ENCODE data around the gene TSPAN9. TPM values are rescaled to one million over a fixed set of nuclear protein-coding genes. Genes with fewer than 3 reads are reported as not detected.

TSPAN9 gene
- total RNA-seq, 1 donor from 2014 or later = 8.4 TPM

DNA sequence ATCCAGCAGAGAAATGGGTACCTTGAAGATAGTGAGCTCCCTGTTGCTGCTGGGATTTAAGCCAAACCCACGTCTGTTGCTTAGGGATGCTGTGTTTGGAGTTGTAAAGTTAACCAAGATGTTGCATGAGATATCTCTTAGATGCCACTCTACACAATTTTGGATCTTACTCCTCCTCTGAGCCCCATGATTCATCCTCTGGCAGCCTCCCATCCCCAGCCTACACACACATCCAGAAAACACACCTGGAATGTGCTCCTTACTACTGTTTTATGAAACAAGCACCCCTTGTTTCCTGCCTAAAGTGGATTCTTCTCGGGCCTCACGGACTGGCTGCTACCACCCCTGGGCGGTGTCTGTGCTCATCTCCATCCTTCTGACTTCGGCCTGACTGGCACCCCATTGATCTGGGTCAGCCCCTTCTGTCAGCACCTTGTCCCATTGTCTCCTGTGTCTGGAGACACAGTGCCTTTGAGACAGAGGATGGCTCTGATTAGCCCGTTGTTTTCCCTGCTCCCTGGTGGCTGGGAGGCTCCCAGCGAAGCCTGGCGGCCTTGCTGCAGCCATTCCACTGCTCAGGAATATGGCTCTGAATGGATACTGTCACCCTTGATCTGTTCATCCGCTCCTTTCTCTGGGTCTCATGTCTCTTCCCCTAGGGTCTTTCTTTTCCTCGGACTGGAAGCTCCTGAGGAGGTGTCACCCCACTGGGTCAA, 24.3 kb downstream of the TSPAN9 start:
- DNase-seq = no peak

DNA sequence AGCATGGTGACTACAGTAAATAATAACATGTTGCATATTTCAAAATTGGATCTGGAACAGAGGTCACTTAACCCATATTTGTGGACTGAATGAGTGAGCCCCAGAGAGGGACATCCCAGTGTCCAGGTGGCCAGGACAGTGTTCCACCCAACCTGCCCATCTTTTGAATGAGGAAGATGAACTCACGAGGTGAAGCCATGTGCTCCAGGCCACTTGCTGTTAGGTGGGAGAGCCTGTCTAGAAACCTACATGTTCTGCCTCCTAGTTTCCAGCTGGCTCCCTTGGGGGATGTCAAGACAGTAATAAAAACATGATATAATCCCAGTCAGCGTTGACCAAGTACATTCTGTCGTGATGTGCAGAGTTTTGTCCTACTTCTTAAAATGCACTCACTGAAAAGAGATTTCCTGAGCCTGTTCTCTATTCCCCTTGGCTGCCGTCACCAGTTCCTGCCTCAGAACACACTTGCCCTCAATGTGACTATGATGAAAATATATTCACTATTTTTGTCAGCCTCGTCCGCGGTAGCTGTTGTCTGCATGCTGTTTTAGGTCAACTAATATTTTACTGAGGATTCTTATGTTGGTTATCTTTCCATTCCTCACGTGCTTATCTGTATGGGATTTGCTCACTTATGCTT, 25.7 kb downstream of the TSPAN9 start:
- DNase-seq = no peak

DNA sequence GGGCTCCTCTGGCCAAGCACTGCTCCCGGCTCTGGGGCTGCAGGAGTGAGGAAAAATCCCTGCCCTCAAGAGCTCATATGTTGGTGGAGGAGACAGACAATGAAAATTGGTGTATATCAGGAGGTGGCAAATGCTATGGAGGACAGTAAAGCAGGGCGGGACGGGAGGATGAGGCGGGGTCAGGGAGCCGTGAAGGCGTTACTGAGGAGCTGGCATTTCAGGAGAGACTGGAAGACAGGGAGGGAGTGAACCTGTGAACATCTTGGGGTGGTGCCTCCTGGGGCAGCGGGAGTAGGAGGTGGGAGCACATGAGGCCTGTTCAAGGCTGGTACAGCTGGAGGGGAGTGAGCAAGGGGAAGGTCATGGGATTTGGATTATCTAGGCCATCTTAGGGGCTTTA, 26.6 kb downstream of the TSPAN9 start:
- DNase-seq = no peak

DNA sequence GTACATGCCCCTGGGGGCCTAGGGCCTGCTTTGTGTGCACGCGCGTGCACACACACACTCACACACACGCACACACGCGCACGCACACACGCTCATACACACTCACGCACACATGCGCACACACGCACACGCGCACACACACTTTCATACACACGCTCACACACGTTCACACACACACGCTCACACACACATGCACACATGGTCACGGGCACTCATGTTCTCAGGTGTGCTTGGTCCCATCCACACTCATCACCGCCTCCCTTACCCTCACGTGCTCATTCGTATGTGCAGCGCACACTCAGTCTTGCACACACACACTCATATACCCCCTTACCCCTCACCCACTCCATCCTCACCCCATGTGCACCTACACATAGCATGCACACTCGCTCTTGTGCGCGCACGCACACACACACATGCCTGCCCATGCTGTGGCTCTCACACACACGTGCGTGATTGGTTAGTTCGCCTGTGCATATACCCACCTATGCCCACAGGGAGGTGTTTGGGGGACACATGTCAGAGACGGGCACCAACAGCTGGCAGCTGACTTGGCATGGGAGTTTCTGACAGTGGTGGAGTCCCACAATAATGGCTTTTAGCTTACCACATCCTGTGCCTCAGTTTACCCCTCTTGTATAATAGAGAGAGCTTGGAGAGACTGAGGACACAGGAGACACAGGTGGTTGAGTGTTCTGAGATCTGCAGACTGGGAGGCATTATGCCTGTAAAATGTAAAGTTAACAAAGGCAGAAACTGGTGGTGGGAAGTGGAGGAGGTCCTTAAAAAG, 28.7 kb downstream of the TSPAN9 start:
- no peak for DNase-seq

DNA sequence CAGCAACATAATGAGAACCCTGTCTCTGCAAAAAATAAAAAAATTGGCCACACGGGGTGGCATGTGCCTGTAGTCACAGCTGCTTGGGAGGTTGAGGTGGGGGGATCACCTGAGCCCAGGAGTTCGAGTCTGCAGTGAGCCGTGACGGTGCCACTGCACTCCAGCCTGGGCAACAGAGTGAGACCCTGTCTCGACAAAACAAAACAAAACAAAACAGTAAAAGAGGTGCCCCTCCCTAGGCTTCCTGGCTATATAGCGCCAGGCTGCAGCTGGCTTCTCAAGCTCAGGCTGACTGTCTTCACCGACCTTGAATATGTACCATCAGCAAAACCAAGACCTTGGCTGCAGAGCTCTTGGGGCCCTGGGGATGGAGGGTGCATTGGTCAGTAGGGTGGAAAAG, 29.4 kb downstream of the TSPAN9 start:
- DNase-seq = no peak

DNA sequence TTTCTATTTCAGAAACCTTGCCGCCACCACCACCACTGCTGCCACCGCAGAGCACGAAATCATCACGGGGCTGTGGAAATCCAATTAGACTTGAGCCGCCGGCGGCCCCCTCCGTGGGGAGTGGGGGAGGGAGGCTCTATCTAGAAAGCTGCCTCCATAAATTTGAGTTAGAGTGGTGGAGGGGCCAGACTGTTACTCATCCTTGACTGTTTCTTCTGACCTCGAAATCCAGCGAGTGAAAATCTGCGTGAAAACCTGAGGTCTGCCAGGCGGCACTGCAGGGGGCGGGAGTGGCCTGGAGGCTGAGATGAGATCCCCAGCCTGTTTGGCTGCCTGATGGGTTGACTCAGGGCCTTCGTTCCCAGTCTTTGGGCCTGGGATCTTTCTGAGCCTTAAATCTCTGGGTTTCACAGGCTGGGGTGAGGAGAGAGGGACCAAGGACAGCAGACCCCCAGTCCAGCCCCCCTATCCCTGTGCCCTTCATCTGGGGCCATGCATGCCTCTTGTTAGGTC, 29.9 kb downstream of the TSPAN9 start:
- no peak for DNase-seq

DNA sequence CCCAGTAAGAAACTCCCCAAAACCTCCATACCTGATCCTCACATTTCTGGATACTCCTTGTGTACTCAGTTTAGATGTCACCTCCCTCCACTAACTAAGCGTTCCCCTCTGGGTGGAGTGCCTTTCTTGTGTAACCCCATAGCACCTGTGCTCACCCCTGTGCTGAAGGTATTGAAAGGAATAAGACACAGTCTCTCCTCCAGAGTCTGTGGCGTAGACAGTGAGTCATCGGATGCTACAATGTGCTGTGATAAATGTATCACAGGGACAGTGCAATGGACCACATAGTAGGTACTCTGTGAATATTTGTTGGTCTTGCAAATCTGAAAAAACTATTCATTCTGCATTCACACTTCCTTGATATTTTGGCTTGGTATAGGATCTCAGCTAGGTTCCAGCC, 30.8 kb downstream of the TSPAN9 start:
- DNase-seq = no peak

DNA sequence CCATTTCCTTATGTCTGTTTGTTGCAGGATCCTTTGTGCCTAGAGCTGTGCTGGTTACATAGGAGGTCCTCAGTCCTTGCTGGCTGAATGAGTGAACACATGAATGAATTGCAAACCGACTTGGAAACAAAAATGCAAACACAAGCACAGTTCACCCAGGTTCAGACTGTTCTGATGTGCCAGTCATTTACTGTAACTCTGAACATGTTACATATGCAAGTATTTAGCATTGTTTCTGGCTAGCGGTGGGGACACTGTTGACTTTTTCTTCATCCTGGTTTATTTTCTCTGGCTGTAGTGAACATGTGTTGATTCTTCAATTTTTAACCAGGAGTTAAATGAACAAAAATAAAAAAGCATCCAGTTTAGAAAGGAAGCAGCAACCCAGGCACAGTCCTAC, 33.4 kb downstream of the TSPAN9 start:
- no peak for DNase-seq

DNA sequence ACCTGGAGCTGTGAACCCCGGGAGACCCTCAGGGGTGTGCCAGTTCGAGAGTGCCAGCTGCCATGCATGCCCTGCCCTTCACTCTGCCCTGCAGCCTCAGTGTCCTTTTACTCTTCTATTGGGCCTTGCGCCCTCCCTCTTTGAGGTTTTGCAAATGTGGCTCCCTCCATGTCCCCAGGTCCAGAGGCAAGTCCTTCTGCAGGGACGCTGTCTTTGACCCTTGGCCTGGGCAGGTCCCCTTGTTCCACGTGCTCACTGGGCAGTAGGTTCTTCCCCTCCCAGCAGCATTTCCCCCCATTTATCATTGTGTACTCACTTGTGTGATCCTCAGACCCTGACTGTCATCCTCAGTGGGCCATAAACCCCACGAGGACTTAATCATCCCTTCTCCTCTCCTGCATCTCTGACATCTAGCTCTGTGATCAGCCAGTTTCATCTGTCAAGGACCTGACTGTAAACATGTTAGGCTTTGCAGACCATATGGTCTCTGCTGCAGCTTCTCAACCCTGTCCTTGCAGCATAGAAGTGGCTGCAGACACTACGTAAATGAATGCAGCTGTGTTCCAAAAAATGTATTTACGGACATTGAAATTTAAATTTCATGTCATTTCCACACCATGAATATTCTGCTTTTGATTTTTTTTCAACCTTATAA, 36.6 kb downstream of the TSPAN9 start:
- no peak for DNase-seq

DNA sequence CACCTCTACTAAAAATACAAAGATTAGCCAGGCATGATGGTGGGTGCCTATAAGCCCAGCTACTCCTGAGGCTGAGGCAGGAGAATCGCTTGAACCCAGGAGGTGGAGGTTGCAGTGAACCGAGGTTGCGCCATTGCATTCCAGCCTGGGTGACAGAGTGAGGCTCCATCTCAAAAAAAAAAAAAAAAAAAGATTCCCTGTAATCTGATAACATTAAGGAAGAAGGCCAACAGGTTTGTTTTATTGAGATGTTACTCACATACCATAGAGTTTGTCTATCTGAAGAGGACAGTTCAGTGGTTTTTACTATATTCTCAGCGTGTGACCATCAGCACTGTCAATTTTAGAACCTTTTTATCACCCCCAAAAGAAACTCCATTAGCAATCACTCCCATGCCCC, 37.5 kb downstream of the TSPAN9 start:
- DNase-seq = no peak

DNA sequence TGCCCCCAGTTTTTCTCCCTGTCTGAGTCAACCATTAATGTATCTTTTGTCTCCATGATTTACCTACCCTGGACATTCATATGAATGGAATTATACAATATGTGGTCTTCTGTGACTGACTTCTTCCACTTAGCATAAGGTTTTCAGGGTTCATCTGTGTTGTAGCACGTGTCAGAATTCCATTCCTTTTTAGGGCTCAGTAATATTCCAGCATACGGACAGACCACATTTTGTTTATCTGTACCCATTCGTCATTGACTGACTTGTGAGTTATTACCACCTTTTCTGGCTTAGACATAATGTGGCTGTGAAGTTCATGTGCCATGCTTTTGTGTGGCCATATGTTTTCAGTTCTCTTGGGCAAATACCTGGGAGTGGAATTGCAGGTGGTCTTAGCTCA, 37.9 kb downstream of the TSPAN9 start:
- DNase-seq = no peak

DNA sequence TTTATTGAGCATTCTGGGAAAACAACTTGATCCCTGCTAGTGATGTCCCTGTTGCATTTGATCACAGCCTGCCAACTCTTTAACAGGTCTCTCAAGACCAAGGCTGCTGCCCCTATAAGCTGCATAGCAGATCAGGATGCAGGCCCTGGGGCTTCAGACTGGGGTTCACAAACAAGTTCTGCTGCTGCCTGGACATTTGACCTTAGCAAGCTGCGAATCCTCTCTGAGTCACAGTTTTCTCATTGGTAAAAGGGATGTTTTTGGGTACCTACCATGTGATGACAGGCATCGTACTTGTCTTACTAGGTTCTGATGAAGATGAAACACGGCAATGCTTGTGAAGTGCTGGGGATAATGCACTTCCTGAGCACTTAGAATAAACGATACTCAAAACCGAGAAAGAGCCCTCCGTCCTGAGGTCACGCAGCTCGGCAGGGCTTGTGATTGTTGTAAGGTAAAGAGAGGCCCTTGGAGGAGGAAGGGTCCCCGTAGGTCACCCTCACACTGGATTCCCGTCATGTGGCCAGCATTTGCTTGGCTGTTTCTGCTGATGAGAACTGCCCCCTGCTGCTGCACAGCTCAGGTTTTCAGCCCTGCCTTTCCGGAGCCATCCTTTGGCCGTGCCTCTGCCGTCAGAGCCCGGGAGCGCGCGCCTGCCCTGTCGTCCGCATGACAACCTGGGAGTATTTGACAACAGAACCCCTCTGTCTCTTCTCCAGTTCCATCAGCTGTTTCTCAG, 39.1 kb downstream of the TSPAN9 start:
- no peak for DNase-seq

DNA sequence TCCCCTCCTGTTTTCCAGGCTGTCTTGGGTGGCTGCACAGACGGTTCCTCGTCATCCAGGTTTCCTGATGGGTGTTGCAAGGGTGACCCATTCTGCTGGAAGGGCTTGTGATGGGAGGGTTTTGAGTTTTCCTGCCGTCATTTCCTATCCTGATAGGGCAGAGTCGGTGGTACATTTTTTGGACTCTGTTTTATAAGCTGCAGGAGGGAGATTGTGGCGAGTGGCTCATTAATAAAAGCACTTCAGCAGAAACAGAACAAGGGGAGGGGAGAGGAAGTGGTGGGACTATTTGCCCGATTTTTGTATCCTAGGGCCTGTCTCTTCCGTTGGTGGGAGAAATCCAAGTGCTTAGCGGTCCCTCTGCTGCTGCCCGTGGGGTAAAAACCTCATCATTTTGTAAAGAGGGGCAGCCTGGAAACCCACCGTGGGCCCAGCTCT, 40.0 kb downstream of the TSPAN9 start:
- DNase-seq = no peak

DNA sequence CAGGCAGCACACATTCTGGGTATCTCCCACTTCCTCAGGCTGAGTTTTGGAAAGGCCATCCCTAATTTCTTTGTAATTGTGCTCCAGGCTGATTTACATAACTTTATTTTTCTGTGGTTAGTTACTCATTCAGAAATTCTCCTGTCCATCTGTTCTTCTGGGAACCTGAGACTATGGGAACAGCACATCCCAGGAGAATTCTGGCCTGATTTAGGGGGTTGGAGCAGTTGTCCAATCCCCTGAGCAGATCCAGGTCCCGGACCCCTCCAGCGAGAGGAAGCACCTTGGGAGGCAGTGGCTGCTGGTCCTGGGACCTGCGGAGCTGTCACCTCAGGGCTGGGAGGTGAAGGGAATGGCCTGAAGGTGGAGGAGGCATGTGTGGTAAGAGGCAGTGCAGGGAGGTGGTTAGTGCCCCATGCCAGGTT, 40.4 kb downstream of the TSPAN9 start:
- no peak for DNase-seq

DNA sequence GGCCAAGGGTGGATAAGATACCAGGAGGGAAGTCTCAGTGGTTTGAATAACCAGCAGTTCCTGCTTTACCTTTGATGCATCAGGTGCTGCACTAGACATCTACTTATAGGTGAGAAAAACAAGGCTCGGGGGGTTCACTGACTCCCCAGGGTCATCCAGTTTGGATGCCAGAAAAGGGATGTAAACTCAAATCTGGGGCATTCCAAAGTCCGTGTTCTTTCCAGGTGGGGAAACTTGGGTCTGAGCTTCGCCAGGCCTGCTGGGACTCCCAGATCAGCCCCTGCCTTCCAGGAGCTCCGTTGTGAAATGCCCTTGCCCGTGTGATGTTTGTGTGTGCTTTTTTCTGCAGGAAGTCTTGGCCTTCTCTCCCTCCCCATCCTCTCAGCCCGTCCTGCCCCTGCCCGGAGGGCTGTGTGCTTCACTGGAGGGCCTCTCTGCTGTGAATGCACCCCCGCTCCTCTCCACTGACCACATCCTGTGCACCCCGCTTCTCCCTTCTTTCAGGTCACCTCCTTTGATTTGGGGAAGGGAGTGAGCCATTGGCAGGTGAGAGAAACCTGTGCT, 42.1 kb downstream of the TSPAN9 start:
- DNase-seq = no peak

DNA sequence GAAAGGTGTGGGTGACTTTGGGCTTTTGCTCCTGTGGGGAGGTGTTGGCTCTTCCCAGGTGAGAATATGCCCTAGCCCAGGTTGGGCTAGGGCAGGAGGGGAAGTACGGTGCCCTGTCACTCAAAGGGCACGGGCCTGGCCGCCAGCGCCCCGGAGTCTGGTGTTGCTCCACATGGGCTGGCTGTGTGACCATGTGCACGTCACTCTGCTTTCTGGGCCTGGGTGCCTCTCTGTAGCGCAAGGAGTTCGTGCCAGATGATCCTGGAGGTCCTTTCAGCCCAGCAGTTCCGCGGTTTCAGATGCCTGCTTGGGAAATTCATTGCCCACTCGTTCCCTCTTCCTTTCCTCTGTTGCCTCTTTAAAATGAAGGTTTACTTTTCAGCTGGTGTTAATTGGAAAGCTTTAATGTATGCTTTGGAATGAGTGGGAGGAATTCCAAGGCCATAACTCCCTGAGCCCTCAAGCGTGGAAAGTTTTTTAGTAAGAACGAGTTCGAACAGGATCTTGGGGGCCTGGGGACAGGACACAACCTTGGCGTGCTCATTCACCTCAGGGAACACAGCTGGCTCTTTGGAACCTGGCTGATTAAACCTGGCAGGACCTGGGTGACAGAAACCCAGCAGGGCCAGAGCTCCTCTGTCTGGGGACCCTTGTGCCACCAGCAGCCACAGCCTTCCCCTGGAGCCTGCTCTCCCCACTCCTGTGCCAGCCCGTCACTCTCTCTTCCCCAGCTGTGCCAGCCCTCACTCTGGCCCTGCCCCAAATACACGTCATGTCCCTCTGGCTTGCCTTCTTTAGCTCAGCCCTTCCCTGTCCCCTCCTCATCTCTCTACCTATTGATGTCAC, 42.8 kb downstream of the TSPAN9 start:
- DNase-seq = no peak

DNA sequence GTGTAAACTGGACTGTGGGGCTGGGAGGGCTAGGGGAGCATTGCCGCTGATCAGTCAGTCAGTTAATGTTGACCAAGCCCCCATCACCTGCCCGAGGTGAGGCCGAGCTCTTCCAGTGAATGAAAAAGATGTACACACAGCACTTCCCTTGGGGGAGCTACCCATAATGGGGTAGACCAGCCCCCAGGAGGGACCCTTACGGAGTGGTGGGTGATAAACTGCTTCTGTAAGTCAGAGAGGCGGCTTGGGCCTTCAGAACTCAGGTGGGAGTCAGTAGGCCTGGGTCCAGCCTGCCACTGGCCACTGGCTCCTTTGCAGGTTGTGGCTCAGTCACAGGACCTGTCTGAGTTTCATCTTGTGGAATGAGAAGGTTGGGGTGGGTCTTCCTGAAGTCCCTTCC, 43.5 kb downstream of the TSPAN9 start:
- no peak for DNase-seq

DNA sequence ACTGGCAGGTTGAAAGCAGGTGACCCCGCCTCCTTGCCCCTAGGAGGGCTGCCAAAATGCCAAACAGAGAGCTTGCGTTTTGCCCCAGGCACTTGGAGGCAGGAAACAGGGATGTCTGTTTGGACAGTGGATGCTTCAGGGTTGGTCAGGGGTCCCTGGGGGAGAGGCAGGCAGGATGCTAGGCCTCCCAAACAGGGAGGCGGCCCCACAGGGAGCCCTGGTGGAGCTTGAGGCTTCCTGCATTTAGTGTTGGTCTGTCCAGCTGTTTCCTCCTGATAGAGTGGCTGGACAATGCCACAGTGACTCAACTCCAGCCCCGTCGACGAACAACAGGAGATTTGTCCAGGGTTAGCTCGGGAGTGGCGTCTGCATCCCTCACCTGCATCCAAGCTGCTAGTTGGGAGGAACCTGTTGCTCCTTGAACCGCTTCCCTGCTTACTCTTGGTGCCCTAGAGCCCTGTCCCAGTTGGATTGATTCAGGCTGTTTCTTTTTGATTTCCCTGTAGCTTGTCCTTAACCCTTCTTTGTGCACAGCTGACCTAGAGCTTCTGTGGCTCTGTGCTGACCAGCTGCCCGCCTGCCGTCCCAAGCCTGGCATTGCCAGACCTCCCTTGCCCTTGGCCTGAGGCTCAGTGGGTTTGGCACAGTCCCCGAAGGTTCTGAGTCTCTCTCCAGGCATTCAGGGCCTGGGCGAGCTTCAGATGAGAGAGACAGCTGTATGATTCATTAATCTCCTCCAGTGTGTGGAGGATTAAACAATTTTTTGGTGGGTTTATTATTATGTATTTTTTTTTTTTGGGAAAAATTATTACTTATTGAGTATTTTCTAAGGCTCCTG, 45.9 kb downstream of the TSPAN9 start:
- DNase-seq = no peak

DNA sequence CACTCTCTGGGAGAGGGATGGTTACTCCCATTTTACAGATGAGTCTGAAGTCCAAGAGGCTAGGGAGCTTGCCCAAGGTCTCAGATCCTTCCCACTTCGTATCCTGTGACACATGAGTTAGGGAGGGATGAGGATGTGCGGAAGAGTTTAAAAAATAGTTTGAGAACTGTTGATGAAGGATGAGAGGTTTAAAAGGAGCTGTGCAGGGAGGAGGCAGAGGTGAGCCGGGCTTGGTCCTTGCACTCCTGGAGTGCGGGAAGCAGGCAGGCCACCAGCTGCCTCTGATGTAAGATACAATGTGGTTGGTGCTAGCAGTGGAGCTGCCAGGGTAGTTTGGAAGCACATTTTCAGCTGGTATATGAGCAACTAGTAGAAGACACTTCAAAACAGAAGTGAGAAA, 46.5 kb downstream of the TSPAN9 start:
- no peak for DNase-seq

DNA sequence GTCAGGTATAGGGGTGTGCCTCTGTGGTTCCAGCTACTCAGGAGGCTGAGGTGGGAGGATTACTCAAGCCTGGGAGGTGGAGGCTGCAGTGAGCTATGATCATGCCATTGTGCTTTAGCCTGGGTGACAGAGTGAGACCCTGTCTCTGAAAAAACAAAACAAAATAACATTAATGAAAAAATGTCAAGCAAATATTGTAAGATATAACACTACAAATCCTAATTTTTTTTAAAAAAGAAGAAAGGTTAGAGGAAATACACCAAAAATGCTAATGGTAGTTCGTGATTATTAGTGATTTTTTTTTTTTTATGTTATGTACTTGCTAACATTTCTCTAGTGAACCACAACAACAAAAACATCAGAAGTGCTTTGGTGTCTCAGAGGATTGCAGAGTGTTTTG, 47.7 kb downstream of the TSPAN9 start:
- DNase-seq = no peak
